Coronary artery (tissue), 2 donors: Measurements from ENCODE around the gene MAGEB3.

Source experiments
- DNase-seq: peaks from one replicate; pipeline ENCODE4 v3.0.0-alpha.2; 2017; ENCODE audit warnings: low spot score
- H3K27ac ChIP-seq, 2 donors: fragments of 200-600 bp; sonication (generic); one replicate each; pipeline ENCODE4 v1.5.1; 2016 to 2019
- H3K4me3 ChIP-seq: fragments of 200-600 bp; sonication (generic); 2 replicates; pipeline ENCODE4 v1.5.1; 2016; ENCODE audit warnings: mild to moderate bottlenecking, moderate library complexity
- CTCF ChIP-seq: fragments of 200-600 bp; sonication (generic); IDR thresholded peaks from one replicate; pipeline ENCODE4 v1.5.1; 2019; ENCODE audit warnings: antibody characterized with exemption

MAGEB3 gene

DNA sequence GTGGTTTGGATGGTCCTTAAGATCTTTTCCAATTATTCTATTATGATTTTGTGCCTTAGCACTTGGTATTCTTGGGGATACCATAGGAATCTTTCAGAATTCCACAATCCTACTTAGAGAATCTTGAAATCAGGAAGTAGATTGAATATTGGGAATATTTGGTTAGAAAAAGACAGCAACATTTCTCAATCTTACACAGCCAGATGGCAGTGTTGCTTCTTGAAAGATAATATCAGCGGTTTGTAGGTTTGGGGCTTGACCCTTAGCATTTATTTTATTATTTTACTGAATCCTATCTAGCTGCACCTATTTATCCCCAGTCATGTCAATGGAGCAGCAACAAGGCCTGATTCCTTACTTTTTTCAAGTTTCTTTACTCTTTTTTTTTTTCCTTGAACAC lies 45.0 kb downstream of the MAGEB3 start:
- no peak for TF ChIP-seq CTCF
- Histone ChIP-seq H3K4me3 (no peak overlapping the region), H3K27ac (no peak overlapping the region)
- no peak for DNase-seq

GRCh38 chrX:30278365-30278764 lies 47.9 kb downstream of the MAGEB3 start:
- Histone ChIP-seq H3K4me3 (no peak overlapping the region), H3K27ac (no peak overlapping the region)
- no peak for TF ChIP-seq CTCF
- no peak for DNase-seq

DNA sequence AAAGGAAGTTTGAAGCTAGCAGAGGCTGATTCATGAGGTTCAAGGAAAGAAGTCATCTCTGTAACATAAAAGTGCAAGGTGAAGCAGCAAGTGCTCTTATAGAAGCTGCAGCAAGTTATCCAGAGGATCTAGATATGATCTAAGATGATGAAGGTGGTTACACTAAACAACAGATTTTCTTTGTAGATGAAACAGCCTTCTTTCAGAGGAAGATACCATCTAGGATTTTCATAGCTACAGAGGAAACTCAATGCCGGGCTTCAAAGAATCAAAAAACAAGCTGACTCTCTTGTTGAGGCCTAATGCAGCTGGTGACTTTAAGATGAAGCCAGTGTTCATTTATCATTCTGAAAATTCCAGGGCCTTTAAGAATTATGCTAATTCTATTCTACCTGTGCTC lies 50.0 kb downstream of the MAGEB3 start:
- TF ChIP-seq CTCF, result no peak
- DNase-seq, result no peak
- H3K27ac ChIP-seq, result no peak overlapping the region
- H3K4me3 ChIP-seq, result no peak overlapping the region

- Histone ChIP-seq H3K27ac (no peak overlapping the region), H3K4me3 (no peak overlapping the region)
- no peak for TF ChIP-seq CTCF
- no peak for DNase-seq
Measured at GRCh38 chrX:30282527-30282926, 52.1 kb downstream of the MAGEB3 start.

GRCh38 chrX:30283456-30284200 lies 53.2 kb downstream of the MAGEB3 start:
- TF ChIP-seq CTCF, result no peak
- no peak overlapping the region for H3K27ac ChIP-seq
- no peak for DNase-seq

More at GRCh38 chrX:30283456-30284200, 53.2 kb downstream of the MAGEB3 start:
- H3K4me3 ChIP-seq, result no peak overlapping the region
